Tibial artery (tissue), 4 donors: ENCODE data around the gene RPUSD4.

Experiments
- DNase-seq, 2 donors: peaks; one replicate each; pipeline ENCODE4 v3.0.0-alpha.2; 2019
- H3K27ac ChIP-seq, 2 donors: fragments of 200-600 bp; sonication (generic) in 1 of 2; 1 replicate in 1 of 2; 2 replicates in 1 of 2; pipeline ENCODE4 v1.5.1; 2018 to 2019; ENCODE audit warnings: mild to moderate bottlenecking in 1 of 2
- H3K27me3 ChIP-seq, 2 donors: fragments of 200-600 bp; sonication (generic) in 1 of 2; one replicate each; pipeline versions ENCODE4 v1.5.1 to v1.6.0; 2016 to 2019
- H3K36me3 ChIP-seq, 3 donors: fragments of 200-600 bp; sonication (generic) in 2 of 3; one replicate each; pipeline ENCODE4 v1.5.1; 2016 to 2019; ENCODE audit warnings: mild to moderate bottlenecking in 2 of 3
- H3K4me1 ChIP-seq, 4 donors: fragments of 200-600 bp; sonication (generic) in 2 of 4; 1 replicate in 3 of 4; 2 replicates in 1 of 4; pipeline ENCODE4 v1.5.1; 2016 to 2019
- H3K4me3 ChIP-seq, 2 donors: fragments of 200-600 bp; sonication (generic) in 1 of 2; 1 replicate in 1 of 2; 2 replicates in 1 of 2; pipeline ENCODE4 v1.5.1; 2018 to 2019; ENCODE audit warnings: mild to moderate bottlenecking in 2 of 2
- H3K9me3 ChIP-seq, 3 donors: fragments of 200-600 bp; sonication (generic) in 1 of 3; one replicate each; pipeline ENCODE4 v1.5.1; 2016 to 2019
- CTCF ChIP-seq, 2 experiments: fragments of 200-600 bp in 1 of 2; fragments of 450-650 bp in 1 of 2; IDR thresholded peaks; one replicate each; pipeline ENCODE4 v1.5.1; 2017 to 2019; ENCODE audit warnings: antibody characterized with exemption in 2 of 2, mild to moderate bottlenecking in 1 of 2, moderate library complexity in 1 of 2
- intact Hi-C: fragments of 100-400 bp; cut with DNase I; formaldehyde crosslinking; loops from one replicate; pipeline ENCODE4 v1.15.0; 2023; ENCODE audit warnings: low total_unique reads

RPUSD4 gene

DNA sequence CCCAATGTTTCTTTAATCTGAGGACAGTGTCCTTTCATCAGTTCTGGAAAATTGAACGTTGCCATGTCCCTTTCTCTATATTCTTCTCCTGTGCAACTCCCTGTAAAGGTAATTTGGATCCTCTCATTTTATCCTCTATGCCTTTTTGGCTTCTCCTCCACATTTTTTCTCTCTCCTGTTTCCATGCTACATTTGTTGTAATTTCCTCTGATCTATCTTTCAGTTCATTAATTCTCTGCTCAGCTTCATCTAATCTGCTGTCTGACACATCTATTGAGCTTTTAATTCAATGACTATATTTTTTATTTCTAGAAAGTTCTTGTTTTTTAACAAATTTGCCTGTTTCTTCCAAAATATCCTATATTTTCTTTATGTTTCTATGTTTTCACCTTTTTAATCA lies 59.3 kb downstream of the RPUSD4 start:
- H3K9me3 ChIP-seq = peaks cover 0 to 8% (median 0%) of the 10 kb centered on the region in 3 donors
- intact Hi-C loops = no loop called here
- no peak for DNase-seq
- no peaks in the 10 kb centered on the region for H3K36me3 ChIP-seq
- TF ChIP-seq CTCF (IDR thresholded peaks at IDR 0.05) = no peak
- H3K27ac ChIP-seq = no peak overlapping the region
- H3K27me3 ChIP-seq = peaks cover 0 to 8% of the 10 kb centered on the region in 2 donors
- no peak overlapping the region for H3K4me3 ChIP-seq
- no peaks in the 10 kb centered on the region for H3K4me1 ChIP-seq
